Non-pigmented ciliary epithelial cell (primary cell): ENCODE data around the gene FLNC.

Source experiments
- DNase-seq: peaks from one replicate; pipeline ENCODE4 v3.0.0-alpha.2; 2010; ENCODE audit warnings: low read depth

The FLNC gene

DNA sequence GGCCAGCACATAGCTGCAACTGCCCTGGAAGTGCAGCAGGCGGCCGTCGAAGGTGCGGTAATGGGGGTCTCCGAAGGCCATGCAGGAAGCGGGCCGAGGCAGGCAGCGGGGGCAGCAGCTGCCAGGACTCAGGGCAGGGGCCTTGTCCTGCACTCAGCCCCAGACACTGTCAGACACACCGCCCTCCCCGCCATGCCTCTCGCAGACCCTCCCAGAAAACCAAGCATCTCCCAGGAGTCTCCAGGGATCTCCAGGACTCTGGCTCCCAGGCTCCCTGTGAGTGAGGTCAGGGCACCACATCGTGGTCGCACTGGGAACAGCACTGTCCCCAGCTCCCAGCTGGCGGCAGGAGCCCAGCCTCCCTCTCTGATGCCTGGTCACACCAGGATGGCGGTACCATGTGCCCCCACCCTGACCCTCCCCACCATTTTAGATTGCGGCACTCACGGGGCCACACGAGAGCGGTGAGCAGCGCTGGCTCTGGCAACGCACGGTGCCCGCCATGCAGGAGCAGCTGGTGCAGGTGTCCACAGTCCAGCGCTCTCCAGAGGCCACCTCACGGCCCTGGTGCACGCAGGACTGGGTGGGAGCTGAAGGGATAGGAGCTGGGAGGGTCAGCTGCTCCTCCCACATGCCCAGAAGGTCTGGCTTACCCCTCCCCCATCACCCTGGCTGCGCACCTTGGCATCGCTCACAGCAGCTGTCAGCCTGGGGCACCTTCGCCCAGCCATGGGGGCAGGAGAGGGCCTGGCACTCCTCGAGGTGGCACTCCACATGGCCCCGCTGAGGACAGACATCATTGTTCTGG is 49.9 kb downstream of the FLNC start:
- no peak for DNase-seq

DNA sequence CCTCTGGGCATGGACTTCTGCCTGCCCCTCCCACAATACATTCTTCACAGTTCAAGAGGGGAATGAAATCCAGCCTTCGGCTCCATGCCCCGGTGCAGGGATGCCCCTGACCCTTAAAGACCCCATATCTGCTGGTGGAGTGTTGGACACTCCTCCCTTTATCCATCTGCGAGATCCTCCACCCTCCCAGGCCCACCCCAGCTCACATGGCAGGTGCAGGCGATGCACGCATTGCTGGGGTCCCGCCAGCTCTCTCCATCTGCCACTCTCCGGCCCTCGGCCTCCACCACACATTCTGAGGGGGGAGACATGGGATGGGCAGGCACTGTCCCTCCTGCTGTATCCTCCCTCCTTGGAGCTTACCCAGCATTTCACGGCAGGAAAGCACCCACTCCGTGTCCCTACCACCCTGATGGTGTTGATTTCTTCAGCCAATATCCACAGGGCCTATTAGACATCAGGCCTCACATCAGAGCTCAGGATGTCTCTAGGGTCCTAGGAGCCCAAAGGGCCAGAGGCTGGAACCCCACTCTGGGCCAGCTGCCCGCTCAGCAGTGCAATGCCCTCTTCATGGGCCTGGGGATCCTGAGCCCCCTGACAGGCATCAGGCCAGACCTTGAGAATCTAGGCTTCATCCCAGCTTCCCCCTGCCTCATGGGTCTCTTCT is 50.7 kb downstream of the FLNC start:
- no peak for DNase-seq

DNA sequence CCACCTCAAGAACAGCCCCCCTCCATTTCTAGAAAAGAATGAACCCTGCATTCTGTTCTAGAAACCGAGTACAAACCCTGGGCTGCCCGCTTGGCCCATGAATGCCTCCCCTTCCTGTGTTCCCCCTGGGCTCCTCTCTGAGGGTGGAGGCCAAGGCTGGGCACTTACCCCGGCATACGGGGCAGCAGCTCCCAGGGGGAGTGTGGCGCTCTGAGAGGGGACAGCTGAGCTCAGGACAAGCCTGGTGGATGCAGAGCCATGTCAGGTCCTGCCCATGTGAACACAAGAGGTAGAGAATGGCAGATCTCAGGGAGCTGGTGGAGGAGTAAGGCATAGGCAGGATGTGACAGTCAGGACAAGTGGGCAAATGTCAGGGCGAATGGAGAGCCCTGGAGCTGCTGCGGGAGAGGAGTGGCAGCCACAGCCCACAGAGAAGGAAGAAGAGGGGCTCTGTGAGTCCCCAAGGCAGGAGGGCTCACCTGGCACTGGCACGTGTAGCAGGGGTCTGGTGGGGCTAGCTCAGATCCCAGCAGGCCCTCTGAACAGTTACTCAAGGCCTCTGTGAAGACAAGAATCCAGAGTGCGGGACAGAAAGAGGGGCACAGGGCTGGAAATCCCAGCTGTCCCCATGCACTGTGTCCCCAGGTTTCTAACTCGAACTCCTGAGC is 51.4 kb downstream of the FLNC start:
- DNase-seq: no peak

GRCh38 chr7:128882134-128882533 is 51.9 kb downstream of the FLNC start:
- DNase-seq: no peak

DNA sequence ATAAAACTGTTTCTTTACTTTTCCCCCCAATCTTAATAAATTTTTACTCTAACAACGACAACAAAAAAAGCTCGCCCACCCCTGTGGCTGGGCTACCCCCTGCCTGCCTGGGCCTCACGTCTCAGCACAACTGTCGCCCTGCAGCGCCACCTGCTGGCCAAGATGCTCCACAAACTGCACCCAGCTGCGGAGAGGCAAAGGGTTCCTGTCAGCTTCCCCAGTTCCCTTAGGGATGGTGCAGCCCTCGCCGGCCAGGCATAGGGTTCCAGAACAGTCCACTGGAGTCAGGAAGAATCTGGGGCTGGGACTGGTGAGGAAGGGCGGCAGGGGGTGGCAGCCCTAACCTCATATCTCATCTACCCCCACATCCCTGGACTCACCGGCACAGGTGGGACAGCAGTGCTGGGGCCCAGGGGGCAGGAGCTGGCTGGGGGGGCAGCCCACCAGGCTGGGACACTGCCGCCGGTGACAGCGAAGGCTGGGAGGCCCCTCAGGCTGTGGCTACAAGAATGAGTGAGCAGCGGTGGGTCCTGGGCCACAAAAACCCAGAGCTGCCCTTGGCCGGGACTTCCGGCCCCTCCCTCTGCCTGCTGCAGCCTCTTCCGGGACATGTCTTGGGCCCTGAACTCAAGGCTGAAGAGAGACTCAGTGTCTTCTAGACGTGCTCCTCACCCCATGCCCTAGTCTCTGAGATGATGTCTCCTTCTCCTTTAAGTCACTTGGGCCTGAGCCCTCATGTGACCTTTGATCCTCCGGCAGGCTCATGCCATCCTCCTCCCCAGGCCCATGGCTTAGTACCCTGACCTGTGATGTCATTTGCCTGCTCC is 53.6 kb downstream of the FLNC start:
- no peak for DNase-seq

DNA sequence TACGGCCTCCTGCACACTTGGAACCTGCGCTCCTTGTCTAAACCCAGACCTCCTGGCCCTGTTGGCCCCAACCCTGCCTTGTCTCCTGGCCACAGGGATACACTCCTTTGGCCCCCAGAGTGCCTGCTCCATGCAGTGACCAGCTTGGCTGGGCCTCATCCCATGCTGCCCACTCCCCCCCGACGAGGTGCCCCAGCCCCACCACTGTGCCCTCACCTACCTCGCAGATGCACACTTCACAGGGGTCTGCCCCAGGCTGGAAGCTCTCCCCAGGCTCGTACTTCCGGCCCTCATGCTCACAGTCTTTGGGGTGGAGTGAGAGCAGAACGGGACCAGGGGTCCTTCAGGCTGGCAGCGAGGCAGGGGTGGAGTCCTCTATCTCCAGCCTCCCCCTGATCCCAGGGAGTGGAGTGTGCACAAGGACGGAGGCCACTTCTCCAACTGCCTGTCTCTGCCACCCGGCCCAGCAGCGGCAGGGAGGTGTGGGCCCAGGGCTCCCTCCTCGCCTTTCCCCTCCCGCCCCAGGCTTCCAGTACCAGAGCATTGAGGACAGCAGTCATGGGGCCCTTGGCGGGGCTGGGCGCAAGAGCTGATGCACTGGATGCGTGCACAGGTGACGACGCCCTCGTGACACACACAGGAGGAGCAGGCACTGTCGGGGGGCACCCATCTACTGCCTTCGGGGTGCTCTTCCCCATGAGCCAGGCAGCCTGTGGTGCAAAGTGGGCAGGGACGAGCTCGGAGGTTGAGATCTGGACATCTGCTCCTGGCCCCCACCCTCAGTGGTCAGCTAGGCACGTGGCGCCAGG is 54.6 kb downstream of the FLNC start:
- DNase-seq: no peak

DNA sequence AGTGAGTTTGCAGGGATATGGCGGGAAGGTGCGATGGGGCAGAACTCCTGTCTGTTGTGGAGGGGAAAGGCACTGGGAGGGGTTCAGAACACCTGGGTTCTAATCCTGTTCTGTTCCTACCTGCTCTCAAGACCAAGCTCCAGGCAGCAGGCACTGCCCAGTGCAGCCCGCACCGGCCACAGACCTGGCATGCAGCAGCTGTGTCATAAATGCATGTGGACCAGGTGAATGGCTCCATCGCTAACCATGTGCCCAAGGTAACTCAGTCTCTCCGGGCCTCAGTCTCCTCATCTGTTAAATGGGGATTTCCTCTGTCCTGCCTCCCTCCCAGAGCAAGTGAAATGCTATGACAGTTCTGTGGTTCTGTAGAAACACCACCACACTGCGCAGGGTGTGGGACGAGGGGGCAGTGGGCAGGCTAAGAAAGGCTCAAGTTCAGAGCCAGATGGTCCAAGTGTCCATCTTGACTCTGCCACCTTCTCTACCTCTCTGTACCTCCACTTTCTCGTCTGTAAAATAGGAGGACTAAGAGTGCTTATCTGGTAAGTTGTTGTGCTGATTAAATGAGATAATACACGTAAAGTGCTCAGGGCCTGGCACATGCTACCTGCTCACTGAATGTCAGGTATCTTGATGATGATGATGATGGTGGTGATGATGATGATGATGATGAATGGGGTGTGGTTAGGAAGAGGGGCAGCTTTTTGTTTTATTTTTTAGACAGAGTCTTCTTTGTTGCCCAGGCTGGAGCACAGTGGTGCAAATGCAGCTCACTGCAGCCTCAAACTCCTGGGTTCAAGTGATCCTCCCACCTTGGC is 55.4 kb downstream of the FLNC start:
- no peak for DNase-seq

GRCh38 chr7:128886391-128887168 is 56.4 kb downstream of the FLNC start:
- no peak for DNase-seq

GRCh38 chr7:128887169-128888038 is 57.2 kb downstream of the FLNC start:
- no peak for DNase-seq

GRCh38 chr7:128888039-128888755 is 58.0 kb downstream of the FLNC start:
- DNase-seq: no peak

- no peak for DNase-seq
These were observed 58.5 kb downstream of the FLNC start for GRCh38 chr7:128888756-128889095.

DNA sequence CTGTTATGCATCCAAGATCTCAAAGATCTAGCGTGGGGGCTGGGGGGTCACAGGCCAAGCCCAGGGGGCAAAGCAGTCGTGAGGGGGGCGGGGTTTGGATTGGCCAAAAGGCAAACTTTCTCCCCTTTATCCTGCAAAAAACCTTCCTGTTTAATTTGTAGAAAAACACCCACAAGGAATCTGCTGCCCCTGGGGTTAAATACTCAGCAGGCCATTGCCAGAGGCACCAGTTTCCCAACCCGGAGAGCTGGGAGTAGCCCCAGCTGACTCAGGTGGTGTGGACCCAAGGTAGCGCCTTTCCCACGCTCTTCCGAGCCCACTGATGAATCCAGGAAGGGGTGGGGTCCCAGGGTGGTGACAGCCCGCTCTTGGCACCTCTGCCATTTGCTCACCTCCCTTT is 58.9 kb downstream of the FLNC start:
- no peak for DNase-seq

DNA sequence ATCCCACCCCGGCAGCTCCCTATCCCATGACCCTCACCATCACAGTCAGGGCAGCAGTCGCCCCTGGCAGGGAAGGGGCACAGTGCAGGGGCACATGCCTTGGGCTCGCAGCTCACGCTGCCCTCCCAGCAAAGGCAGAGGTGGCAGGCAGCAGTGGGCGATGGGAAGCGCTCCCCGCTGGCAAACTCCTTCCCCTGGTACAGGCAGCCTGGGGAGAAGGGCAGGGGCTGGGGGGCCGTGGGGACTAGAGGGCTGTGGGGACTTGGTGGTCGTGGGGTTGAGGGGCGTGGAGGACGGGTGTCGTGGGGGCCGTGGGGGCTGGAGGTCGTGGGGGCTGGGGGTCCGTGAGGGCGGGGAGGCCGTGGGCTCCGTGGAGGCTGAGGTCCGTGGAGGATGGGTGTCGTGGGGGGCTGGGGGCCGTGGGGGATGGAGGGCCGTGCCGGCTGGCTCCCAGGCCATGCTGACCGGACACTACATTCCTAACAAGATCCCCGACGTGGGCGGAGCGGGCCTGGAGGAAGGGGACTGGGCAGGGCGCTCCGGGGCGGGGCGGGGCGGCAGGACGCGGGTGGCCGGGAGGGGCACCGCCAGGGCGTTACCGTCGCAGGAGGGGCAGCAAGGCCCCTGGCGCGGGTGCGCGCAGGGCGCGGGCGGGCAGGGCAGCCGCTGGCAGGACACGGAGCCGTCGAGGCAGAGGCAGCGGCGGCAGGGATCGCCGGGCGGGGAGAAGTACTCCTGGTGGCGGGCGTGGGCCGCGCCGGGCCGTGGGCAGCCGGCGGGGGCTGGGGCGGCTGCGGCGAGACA is 60.3 kb downstream of the FLNC start:
- DNase-seq: no peak

- DNase-seq: no peak
These were observed 61.1 kb downstream of the FLNC start for GRCh38 chr7:128891110-128891941.

- no peak for DNase-seq
These were observed 61.7 kb downstream of the FLNC start for GRCh38 chr7:128891942-128892269.

- DNase-seq: no peak
These were observed 62.5 kb downstream of the FLNC start for GRCh38 chr7:128892521-128893250.
